Omental fat pad (tissue), 4 donors: Measurements from ENCODE around the gene PLEKHJ1. TPM values are rescaled to one million over a fixed set of nuclear protein-coding genes. Genes with fewer than 3 reads are reported as not detected.
A peak's percentile ranks its signal among the peaks of the same experiment; 100 is the strongest.

Experiments used
- ATAC-seq: fragments of 150-250 bp; one replicate; pipeline ENCODE4 v1.9.1; 2016; ENCODE audit warnings: mild to moderate bottlenecking, moderate library complexity; ENCODE audit not compliant: low FRiP score
- DNase-seq: peaks from one replicate; pipeline ENCODE4 v3.0.0-alpha.2; 2019; ENCODE audit warnings: low spot score
- total RNA-seq, 4 donors: library from RNA; depleted of rRNA; stranded (reverse); fragments of >200 nt; gene quantifications; one replicate each; pipeline ENCODE4 v1.1.0, GENCODE V29; 2016
- TF ChIP-seq, protein P1 (sequence below), 3 donors: fragments of 450-650 bp; IDR thresholded peaks; one replicate each; pipeline ENCODE4 v1.5.1; 2016 to 2017; ENCODE audit warnings: antibody characterized with exemption in 3 of 3, mild to moderate bottlenecking in 3 of 3, moderate library complexity in 2 of 3

Gene PLEKHJ1
- total RNA-seq, 4 donors from 2014 or later = 45.0 to 67.5 (median 52.3) TPM

DNA sequence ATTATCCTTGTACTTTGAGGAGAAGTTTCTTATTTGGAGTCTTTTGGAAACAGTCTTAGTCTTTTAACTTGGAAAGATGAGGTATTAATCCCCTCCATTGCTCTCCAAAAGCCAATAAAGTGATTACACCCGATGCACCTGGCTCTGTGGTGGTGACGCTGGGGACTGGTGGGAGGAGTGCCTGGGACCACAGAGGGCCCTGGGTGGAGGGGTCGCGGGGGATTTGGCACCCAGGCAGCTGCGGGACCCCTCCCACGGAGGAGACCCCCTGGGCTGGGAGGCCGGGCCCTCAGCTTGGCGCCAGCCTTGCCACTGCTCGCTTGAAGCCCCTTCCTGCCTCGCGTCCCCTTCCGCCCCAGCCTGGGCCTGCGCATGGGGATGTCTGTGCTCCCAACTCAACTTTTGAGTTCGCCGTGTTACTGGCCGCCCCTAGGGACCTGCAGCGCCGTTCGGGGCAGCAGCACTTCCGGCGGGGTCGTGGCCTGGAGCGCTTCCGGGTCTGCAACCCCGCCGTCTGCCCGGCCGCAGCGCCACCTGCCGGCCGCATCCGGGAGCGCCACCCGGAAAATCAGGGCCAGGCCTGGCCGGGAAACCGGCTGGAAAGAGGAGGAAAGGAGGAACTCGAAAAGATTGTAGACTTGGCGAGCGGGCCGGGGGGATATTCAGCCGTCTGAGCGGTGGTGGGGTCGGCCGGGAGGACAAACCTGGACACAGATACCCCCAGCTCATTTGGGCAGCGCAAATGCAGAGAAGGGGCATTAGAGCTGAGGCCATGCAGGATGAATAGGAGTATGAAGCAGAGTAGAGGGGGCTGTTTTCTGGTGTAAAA is 37.4 kb upstream of the PLEKHJ1 start:
- TF ChIP-seq, protein P1, sequence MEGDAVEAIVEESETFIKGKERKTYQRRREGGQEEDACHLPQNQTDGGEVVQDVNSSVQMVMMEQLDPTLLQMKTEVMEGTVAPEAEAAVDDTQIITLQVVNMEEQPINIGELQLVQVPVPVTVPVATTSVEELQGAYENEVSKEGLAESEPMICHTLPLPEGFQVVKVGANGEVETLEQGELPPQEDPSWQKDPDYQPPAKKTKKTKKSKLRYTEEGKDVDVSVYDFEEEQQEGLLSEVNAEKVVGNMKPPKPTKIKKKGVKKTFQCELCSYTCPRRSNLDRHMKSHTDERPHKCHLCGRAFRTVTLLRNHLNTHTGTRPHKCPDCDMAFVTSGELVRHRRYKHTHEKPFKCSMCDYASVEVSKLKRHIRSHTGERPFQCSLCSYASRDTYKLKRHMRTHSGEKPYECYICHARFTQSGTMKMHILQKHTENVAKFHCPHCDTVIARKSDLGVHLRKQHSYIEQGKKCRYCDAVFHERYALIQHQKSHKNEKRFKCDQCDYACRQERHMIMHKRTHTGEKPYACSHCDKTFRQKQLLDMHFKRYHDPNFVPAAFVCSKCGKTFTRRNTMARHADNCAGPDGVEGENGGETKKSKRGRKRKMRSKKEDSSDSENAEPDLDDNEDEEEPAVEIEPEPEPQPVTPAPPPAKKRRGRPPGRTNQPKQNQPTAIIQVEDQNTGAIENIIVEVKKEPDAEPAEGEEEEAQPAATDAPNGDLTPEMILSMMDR (IDR thresholded peaks at IDR 0.05) = peak in 2 of 3 donors; percentile 75 to 78
- ATAC-seq (no peak), DNase-seq (peak; percentile 61)

DNA sequence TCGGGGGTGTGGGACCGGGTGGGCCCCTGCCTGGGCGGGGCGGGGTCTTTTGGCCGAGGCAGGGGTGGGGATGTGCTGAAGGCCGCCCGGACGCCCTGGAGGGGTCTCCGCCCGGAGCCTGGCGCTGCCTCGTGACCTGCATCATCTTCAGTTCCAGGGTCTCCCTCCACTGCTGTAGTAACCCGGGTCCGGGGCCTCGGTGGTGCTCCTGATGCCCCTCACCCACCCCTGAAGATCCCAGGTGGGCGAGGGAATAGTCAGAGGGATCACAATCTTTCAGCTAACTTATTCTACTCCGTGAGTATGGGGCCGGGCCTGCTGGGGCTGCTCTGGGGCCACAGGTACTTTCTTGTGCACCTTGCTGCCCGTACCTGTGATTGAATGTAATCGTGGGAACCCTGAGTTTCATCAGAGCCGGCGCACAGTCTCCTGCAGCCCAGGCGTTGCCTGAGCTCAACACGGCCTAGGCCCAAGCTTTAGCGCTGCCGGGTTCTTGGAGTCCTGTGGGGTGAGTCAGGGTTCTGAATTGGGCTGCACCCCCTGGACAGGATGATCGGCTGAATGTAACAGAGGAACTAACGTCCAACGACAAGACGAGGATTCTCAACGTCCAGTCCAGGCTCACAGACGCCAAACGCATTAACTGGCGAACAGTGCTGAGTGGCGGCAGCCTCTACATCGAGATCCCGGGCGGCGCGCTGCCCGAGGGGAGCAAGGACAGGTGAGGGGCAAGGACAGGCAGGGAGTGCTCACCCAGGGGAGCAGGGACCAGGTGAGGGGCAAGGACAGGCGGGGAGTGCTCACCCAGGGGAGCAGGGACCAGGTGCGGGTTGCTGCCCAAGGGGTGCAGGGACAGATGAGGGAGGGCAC is 35.3 kb upstream of the PLEKHJ1 start:
- TF ChIP-seq, protein P1 (IDR thresholded peaks at IDR 0.05) = no peak
- ATAC-seq (no peak), DNase-seq (no peak)

- TF ChIP-seq, protein P1 (IDR thresholded peaks at IDR 0.05) = no peak
- ATAC-seq = peak; percentile 25
- peak; percentile 62 for DNase-seq
These were observed 34.5 kb upstream of the PLEKHJ1 start for GRCh38 chr19:2270423-2271233.

GRCh38 chr19:2270157-2270422 is 34.0 kb upstream of the PLEKHJ1 start:
- TF ChIP-seq, protein P1 (IDR thresholded peaks at IDR 0.05) = no peak
- ATAC-seq (no peak), DNase-seq (peak; percentile 37)

DNA sequence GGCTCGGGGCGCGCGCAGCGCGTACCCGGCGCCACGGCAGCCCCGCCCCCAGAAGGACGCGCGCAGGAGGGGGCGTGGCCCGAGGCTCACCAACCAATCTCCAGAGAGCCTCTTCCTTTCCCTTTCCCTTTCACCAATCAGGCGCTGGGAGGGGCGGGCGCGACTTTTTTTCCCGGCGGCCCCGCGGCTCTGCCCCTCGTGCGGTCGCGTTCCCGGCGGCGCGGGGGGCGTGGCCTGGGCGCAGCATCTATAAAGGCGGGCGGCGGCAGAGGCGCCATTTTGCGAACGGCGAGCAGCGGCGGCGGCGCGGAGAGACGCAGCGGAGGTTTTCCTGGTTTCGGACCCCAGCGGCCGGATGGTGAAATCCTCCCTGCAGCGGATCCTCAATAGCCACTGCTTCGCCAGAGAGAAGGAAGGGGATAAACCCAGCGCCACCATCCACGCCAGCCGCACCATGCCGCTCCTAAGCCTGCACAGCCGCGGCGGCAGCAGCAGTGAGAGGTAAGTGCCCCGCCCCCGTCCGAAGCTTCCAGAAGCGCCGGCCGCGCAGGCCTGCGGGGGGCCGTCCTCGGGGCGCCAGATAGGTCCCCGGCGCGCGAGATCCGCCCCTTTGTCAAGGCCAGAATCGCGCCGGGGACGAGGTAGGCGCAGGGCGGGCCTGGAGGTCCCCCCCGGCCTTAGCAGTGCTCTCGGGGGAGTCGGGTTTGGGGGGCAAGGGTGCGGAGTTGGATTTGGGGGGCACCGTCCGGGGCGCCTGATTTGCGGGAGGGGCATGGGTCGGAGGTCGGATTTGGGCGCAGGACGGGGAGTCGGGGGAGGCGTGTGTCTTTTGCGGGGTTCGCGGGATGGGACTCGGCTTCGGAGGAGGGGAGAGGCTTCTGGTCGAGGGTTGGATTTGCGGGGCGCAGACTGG is 33.4 kb upstream of the PLEKHJ1 start:
- peak; percentile 89 for DNase-seq
- peak; percentile 86 for ATAC-seq
- TF ChIP-seq, protein P1 (IDR thresholded peaks at IDR 0.05) = no peak

- no peak for DNase-seq
- TF ChIP-seq, protein P1 (IDR thresholded peaks at IDR 0.05) = no peak
- no peak for ATAC-seq
These were observed 32.7 kb upstream of the PLEKHJ1 start for GRCh38 chr19:2268861-2269243.
